Nephron progenitor cell (in vitro differentiated cells): ENCODE data around the gene C14orf132.

Source experiments
- DNase-seq: peaks from one replicate; pipeline ENCODE4 v3.0.0; 2021
- H3K27ac Mint-ChIP-seq: 2 replicates; pipeline ENCODE4 v1.8.0; 2021; ENCODE audit warnings: mild to moderate bottlenecking, moderate library complexity, mixed read lengths
- H3K27me3 Mint-ChIP-seq: 2 replicates; pipeline ENCODE4 v1.8.0; 2021; ENCODE audit warnings: mild to moderate bottlenecking, low read depth, mixed read lengths; ENCODE audit not compliant: poor library complexity
- H3K36me3 Mint-ChIP-seq: 2 replicates; pipeline ENCODE4 v1.8.0; 2021; ENCODE audit warnings: low read depth, mixed read lengths
- H3K4me1 Mint-ChIP-seq: 2 replicates; pipeline ENCODE4 v1.8.0; 2021; ENCODE audit warnings: mixed read lengths
- H3K4me3 Mint-ChIP-seq: 2 replicates; pipeline ENCODE4 v1.8.0; 2021; ENCODE audit warnings: mild to moderate bottlenecking, moderate library complexity, mixed read lengths
- H3K9me3 Mint-ChIP-seq: 2 replicates; pipeline ENCODE4 v1.8.0; 2021; ENCODE audit warnings: mild to moderate bottlenecking, moderate library complexity, mixed read lengths
- TF ChIP-seq, protein P1 (sequence below): fragments of 200-600 bp; sonication (generic); IDR thresholded peaks from 2 replicates; pipeline ENCODE4 v1.5.0; 2021; ENCODE audit warnings: antibody characterized with exemption

The C14orf132 gene

DNA sequence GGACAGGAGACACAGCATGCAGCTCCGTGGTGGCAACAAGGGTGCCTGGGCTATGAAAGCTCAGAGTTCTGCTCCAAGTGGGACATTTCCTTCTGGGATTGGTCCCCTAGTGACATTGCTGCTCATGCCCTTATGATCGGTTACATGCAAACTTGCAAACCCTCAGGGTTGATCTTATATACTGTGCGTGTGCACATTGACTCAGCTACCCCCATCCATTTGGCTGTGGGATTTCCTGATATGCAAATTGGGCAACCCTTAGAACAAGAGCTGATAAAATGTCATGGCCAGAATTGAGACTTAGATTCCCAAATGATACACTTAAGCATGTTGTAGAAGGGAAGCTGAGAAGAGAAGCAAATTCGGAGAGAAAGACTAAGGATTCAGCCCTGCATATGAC is 92.7 kb downstream of the C14orf132 start:
- no peaks in the 10 kb centered on the region for H3K9me3 Mint-ChIP-seq
- H3K27ac Mint-ChIP-seq, result no peak overlapping the region
- no peaks in the 10 kb centered on the region for H3K36me3 Mint-ChIP-seq
- no peaks in the 10 kb centered on the region for H3K4me1 Mint-ChIP-seq
- TF ChIP-seq, protein P1, sequence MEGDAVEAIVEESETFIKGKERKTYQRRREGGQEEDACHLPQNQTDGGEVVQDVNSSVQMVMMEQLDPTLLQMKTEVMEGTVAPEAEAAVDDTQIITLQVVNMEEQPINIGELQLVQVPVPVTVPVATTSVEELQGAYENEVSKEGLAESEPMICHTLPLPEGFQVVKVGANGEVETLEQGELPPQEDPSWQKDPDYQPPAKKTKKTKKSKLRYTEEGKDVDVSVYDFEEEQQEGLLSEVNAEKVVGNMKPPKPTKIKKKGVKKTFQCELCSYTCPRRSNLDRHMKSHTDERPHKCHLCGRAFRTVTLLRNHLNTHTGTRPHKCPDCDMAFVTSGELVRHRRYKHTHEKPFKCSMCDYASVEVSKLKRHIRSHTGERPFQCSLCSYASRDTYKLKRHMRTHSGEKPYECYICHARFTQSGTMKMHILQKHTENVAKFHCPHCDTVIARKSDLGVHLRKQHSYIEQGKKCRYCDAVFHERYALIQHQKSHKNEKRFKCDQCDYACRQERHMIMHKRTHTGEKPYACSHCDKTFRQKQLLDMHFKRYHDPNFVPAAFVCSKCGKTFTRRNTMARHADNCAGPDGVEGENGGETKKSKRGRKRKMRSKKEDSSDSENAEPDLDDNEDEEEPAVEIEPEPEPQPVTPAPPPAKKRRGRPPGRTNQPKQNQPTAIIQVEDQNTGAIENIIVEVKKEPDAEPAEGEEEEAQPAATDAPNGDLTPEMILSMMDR, result no peak
- no peak for DNase-seq
- no peak overlapping the region for H3K4me3 Mint-ChIP-seq
- H3K27me3 Mint-ChIP-seq, result no peaks in the 10 kb centered on the region

DNA sequence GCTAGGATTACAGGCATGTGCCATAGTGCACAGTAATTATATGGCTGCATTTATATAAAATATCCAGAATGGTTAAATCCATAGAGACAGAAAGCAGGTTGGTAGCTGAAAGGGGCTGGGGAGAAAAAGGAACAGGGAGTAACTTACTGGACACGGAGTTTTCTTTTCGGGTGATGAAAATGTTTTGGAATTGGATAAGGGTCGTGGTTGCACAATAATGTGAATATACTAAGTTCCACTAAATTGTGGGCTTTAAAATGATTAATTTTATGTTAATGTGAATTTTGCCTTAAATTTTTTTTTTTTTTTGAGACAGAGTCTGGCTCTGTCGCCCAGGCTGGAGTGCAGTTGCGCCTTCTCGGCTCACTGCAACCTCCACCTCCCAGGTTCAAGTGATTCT is 95.3 kb downstream of the C14orf132 start:
- no peak for DNase-seq
- H3K36me3 Mint-ChIP-seq, result no peaks in the 10 kb centered on the region
- H3K27me3 Mint-ChIP-seq, result peaks cover 4% of the 10 kb centered on the region
- H3K27ac Mint-ChIP-seq, result no peak overlapping the region
- H3K9me3 Mint-ChIP-seq, result peaks cover 4% of the 10 kb centered on the region
- H3K4me1 Mint-ChIP-seq, result no peaks in the 10 kb centered on the region
- no peak overlapping the region for H3K4me3 Mint-ChIP-seq
- TF ChIP-seq, protein P1, result no peak

DNA sequence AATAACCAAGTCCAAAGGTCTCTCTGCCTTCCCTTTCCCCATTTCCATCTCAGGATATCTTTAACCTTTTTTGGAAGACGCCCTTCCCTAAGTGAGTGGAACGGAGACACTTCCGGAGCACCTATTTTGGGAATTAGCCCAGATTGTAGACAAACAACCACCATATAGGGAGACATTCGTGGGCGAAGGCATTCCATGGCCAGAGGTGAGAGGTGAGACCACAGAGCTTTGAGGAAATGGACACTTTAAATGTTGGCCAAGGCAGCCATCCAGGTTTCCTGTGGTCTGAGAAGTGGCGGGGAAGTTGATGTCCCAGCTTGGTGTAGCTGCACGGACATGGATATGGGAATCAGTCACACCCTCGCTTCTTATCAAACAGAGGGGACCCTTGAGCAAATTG is 96.1 kb downstream of the C14orf132 start:
- peaks cover 4% of the 10 kb centered on the region for H3K9me3 Mint-ChIP-seq
- no peak for DNase-seq
- no peak overlapping the region for H3K27ac Mint-ChIP-seq
- no peaks in the 10 kb centered on the region for H3K4me1 Mint-ChIP-seq
- H3K36me3 Mint-ChIP-seq, result no peaks in the 10 kb centered on the region
- TF ChIP-seq, protein P1, result no peak
- H3K4me3 Mint-ChIP-seq, result no peak overlapping the region
- peaks cover 4% of the 10 kb centered on the region for H3K27me3 Mint-ChIP-seq

DNA sequence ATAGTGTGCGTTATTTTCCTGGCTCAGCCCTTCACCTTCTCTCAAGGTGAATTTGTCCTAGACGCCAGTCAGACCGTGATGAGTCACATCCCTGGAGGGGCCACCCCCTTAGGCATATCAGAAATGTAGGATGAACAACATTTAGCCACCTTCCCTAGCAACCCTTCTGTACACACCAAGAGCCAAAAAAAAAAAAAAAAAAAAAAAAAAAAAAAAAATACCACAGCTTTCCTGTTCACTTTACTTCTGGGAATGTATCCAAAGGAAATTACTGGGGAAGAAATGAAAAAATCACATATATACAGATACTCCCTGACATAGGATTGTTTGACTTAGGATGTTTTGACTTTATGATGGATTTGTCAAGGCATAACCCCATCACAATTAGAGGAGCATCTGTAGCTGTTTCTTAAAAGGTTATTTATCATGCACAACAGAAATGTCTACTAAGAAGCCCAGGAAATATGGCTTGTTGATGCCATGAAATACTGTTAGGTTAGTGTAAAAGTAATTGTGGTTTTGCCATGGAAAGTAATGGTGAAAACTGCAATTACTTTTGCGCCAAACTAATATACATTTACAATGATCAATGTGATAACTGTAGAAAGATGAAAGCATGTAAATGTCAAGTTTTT is 97.3 kb downstream of the C14orf132 start:
- H3K27me3 Mint-ChIP-seq, result peaks cover 4% of the 10 kb centered on the region
- H3K9me3 Mint-ChIP-seq, result peaks cover 4% of the 10 kb centered on the region
- no peak overlapping the region for H3K27ac Mint-ChIP-seq
- no peaks in the 10 kb centered on the region for H3K4me1 Mint-ChIP-seq
- H3K4me3 Mint-ChIP-seq, result no peak overlapping the region
- TF ChIP-seq, protein P1, result no peak
- H3K36me3 Mint-ChIP-seq, result no peaks in the 10 kb centered on the region
- no peak for DNase-seq

DNA sequence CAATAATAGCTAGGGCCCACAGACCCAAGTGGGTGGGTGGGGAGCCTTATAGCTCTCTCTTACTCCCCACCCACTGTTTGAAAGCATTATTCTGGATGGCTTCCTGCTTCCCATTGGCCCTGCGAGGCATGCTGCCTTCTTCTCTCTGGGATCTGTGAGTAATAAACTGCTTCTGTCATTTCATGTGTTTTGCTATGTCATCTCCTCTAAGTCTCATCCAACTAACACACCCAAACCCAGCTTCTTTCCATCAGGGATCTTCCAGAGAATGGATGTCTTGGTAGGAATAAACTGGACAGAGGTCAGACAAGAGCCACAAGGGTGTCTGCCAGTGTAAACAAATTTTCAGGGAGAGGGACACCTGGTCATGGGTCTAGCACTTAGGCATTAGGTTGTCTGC is 99.1 kb downstream of the C14orf132 start:
- Mint-ChIP-seq H3K36me3 (no peaks in the 10 kb centered on the region), H3K4me1 (no peaks in the 10 kb centered on the region), H3K9me3 (peaks cover 17% of the 10 kb centered on the region), H3K4me3 (no peak overlapping the region), H3K27me3 (peaks cover 8% of the 10 kb centered on the region), H3K27ac (no peak overlapping the region)
- TF ChIP-seq, protein P1, result no peak
- no peak for DNase-seq

DNA sequence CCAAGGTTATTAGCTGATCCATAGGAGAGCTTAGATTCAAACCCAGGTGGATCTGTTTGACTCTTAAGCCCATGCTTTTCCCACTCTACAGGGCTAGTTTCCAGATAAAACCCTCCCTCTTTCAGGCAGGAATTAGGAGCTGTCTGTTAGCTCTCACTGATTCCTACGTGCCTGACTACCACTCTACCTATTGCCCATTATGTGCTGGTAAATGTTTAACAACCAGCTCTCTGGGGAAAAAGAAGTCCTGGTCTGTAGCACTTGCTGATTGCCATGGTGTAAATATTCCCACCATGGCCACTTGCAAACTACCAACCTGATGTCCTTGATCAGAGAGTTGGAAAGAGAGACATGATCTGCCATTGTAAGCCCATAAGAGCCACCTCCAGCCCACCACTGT is 100.0 kb downstream of the C14orf132 start:
- H3K27ac Mint-ChIP-seq, result peak overlapping the region; percentile 44
- H3K36me3 Mint-ChIP-seq, result no peaks in the 10 kb centered on the region
- DNase-seq, result no peak
- H3K9me3 Mint-ChIP-seq, result peaks cover 26% of the 10 kb centered on the region
- no peaks in the 10 kb centered on the region for H3K4me1 Mint-ChIP-seq
- H3K4me3 Mint-ChIP-seq, result no peak overlapping the region
- TF ChIP-seq, protein P1, result no peak
- H3K27me3 Mint-ChIP-seq, result peaks cover 8% of the 10 kb centered on the region
